NCI-H2227 treated with DMSO at 0.1 percent for 48 hours (cell line): ENCODE measurements around the gene UBE2V1.

Source experiments
- DNase-seq: peaks from one replicate; lab custom pipeline; 2025; lab: John Stamatoyannopoulos, UW

Gene UBE2V1

GRCh38 chr20:50062006-50062838 lies 50.7 kb downstream of the UBE2V1 start:
- DNase-seq, result no peak

GRCh38 chr20:50061151-50062005 lies 51.6 kb downstream of the UBE2V1 start:
- no peak for DNase-seq

- DNase-seq, result no peak
These were observed 54.1 kb downstream of the UBE2V1 start for GRCh38 chr20:50058662-50059402.

- DNase-seq, result no peak
These were observed 55.3 kb downstream of the UBE2V1 start for GRCh38 chr20:50057714-50058053.

GRCh38 chr20:50056951-50057713 lies 55.8 kb downstream of the UBE2V1 start:
- DNase-seq, result no peak

- DNase-seq, result no peak
These were observed 56.5 kb downstream of the UBE2V1 start for GRCh38 chr20:50056408-50056926.

GRCh38 chr20:50055524-50056083 lies 57.3 kb downstream of the UBE2V1 start:
- DNase-seq, result no peak

GRCh38 chr20:50054626-50055511 lies 58.1 kb downstream of the UBE2V1 start:
- DNase-seq, result no peak

- DNase-seq, result no peak
These were observed 58.8 kb downstream of the UBE2V1 start for GRCh38 chr20:50054231-50054547.

- DNase-seq, result no peak
These were observed 59.4 kb downstream of the UBE2V1 start for GRCh38 chr20:50053362-50054230.

- DNase-seq, result no peak
These were observed 60.2 kb downstream of the UBE2V1 start for GRCh38 chr20:50052550-50053361.

- DNase-seq, result no peak
These were observed 62.2 kb downstream of the UBE2V1 start for GRCh38 chr20:50050660-50051308.

GRCh38 chr20:50050214-50050613 lies 62.7 kb downstream of the UBE2V1 start:
- no peak for DNase-seq

- DNase-seq, result no peak
These were observed 63.4 kb downstream of the UBE2V1 start for GRCh38 chr20:50049442-50050026.

- DNase-seq, result no peak
These were observed 64.4 kb downstream of the UBE2V1 start for GRCh38 chr20:50048420-50049166.

- no peak for DNase-seq
These were observed 68.5 kb downstream of the UBE2V1 start for GRCh38 chr20:50044353-50044960.
